NCI-H1092 (cell line): Measurements from ENCODE around the gene FAM168B.
"Not testable (repeated sequence)": the region's sequence is repeated elsewhere in the genome, so short reads cannot be mapped to it uniquely, and the experiment has no call there.

ENCODE experiments used
- DNase-seq: peaks from one replicate; lab custom pipeline; 2025; lab: John Stamatoyannopoulos, UW

FAM168B gene

GRCh38 chr2:131094463-131095281 is 1.4 kb upstream of the FAM168B start:
- no peak for DNase-seq

GRCh38 chr2:131093696-131094462 is 619 bp upstream of the FAM168B start:
- DNase-seq: peak; percentile 44

DNA sequence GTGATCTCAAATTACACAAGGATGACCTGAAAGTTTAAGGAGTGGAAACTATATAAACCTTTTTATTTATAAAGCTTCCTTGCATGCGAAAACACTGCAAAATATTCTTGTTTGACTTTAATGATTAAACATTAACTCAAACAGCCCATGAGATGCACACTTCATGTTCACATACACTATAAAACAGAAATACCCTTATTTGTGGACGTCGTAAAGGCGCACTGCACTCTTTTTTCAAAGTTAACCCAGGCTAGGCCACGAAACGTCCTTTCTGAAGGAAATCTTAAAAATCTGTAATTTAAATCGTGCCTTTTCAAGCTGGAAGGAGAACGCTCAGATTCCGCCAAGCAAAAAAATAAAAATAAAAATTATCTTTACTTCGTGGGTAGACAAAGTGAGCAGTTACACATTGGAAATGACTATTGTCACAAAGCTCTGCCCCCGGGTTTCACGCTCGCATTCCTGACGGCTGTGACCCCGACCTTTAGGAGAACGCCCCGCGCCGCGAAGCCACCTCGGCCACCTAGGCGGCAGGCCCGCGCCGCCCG is 728 bp downstream of the FAM168B start:
- no peak for DNase-seq

GRCh38 chr2:131085646-131086045 is 7.6 kb downstream of the FAM168B start:
- no peak for DNase-seq

- no peak for DNase-seq
Measured at GRCh38 chr2:131081190-131081589, 12.1 kb downstream of the FAM168B start.

GRCh38 chr2:131079931-131080330 is 13.3 kb downstream of the FAM168B start:
- DNase-seq: not testable (repeated sequence)

DNA sequence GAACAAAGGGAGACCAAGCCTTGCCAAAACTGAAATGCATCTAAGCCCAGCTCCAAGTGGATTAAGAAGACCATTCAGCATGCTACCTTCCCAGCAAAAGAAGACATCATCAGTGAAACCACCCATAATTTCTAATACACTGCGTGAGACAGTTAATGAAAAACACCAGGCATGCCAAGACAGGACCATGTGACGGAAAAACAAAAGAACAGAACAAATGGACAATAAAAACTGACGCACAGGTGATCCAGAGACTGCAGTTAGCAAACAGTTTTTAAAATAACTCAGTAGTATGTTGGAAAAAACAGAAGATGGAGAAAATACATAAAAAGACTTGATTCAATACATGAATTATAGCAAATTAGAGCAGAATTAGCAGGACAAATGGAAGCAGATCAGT is 15.3 kb downstream of the FAM168B start:
- DNase-seq: no peak

DNA sequence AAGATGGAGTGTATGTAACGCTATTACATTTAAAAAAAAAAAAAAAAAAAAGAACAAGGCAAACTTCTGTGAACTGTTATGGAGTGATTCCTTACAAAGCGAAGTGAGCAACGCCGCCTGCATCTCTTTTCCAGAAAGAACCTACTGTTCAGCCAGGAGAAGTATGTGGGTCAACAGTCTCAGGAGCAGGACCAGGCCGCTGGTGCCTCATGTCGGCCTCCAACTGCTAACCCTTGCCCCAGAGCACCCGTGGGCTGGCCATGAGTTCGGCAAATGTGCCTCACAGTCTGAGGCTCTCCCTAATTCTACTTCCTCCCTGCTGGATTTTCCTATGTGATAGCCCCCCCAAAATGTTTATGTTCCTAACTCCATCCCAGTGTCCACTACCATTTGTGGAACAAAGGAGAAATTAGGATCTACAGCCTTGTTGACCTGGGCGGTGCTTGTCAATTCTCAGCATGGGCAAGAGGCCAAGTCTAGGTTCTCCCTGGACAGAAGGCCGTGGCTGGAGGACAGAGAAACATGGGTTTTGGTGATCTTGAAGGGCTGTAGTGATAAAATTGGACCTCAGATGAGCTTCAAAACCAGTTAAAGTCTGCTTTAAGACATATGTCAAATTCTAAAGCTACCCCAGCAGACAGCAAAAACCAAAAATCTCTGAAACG is 15.9 kb downstream of the FAM168B start:
- no peak for DNase-seq

GRCh38 chr2:131076707-131077106 is 16.6 kb downstream of the FAM168B start:
- no peak for DNase-seq

DNA sequence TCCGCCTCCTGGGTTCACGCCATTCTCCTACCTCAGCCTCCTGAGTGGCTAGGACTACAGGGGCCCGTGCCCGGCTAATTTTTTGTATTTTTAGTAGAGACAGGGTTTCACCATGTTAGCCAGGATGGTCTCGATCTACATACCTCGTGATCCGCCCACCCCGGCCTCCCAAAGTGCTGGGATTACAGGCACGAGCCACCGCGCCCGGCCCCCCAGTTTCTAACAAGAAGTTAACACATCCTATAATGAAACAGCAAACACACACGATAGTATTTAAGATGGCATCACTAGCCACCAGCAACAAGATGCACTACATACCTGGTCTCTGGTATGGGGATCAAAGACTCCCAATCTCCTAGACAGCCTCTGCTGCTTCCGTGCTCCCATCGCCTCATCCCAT is 17.7 kb downstream of the FAM168B start:
- not testable (repeated sequence) for DNase-seq

- not testable (repeated sequence) for DNase-seq
Measured at GRCh38 chr2:131068172-131068571, 25.1 kb downstream of the FAM168B start.

GRCh38 chr2:131067465-131068125 is 25.7 kb downstream of the FAM168B start:
- DNase-seq: no peak

- no peak for DNase-seq
Measured at GRCh38 chr2:131064589-131065512, 28.4 kb downstream of the FAM168B start.

GRCh38 chr2:131063501-131064283 is 29.6 kb downstream of the FAM168B start:
- DNase-seq: no peak

DNA sequence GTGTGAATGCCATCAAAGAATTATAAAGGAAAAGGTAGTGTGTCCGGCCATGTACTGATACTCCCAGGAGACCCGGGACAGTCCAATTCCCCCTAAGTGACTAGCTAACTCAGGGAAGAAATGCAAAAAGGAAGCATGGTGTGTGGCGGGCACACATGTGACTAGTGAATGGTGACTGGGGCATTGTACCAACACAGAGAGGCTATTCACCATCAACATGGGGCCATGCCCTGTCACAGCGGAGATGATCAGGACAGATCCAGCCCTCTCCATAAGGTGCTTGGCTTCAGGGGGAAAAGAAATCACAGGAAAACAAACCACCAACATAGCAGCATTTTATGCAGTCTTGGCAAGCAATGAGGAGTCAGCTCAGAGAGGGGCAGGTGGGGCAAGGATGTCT is 34.3 kb downstream of the FAM168B start:
- no peak for DNase-seq

- DNase-seq: no peak
Measured at GRCh38 chr2:131058214-131058843, 34.9 kb downstream of the FAM168B start.

DNA sequence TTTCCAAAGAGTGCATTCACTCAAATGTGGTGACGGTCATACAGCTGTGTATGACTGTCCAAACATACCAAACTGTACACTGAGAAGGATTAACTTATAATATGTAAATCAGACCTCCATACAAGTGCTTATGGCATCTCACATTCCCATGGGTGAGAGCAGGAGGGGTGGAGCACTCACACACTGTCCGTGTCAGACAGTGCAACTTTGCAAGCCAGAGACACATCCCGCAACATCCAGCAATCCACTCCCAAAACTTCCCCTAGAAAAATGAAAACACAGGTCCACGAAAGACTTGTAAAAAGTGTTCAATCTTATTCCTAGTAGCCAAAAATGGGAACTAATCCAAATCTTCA is 36.4 kb downstream of the FAM168B start:
- DNase-seq: no peak

- DNase-seq: peak; percentile 51
Measured at GRCh38 chr2:131056204-131056931, 36.9 kb downstream of the FAM168B start.
